GM12872 (cell line): Measurements from ENCODE around the gene BRWD1.

Source experiments
- TF ChIP-seq, protein P1 (sequence below): IDR thresholded peaks from 3 replicates; pipeline ENCODE4 v1.5.1; 2011; ENCODE audit warnings: low read depth, mild to moderate bottlenecking, low read length, moderate library complexity; ENCODE audit not compliant: insufficient read depth

The BRWD1 gene

DNA sequence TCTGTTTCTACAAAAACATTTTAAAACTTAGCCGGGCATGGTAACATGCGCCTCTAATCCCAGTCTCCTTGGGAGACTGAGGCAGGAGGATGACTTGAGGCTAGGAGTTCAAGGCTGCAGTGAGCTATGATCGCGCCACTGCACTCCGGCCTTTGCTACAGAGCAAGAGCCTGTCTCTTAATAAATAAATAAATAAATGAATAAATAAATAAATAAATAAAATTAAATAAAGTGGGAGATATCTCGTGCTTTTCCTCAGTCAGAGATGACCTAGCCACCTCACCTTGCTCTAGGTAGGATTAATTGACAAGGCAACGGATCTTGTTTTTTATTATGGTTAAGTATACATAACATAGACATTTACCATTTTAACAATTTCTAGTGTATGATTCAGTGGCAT is 14.3 kb upstream of the BRWD1 start:
- TF ChIP-seq, protein P1, sequence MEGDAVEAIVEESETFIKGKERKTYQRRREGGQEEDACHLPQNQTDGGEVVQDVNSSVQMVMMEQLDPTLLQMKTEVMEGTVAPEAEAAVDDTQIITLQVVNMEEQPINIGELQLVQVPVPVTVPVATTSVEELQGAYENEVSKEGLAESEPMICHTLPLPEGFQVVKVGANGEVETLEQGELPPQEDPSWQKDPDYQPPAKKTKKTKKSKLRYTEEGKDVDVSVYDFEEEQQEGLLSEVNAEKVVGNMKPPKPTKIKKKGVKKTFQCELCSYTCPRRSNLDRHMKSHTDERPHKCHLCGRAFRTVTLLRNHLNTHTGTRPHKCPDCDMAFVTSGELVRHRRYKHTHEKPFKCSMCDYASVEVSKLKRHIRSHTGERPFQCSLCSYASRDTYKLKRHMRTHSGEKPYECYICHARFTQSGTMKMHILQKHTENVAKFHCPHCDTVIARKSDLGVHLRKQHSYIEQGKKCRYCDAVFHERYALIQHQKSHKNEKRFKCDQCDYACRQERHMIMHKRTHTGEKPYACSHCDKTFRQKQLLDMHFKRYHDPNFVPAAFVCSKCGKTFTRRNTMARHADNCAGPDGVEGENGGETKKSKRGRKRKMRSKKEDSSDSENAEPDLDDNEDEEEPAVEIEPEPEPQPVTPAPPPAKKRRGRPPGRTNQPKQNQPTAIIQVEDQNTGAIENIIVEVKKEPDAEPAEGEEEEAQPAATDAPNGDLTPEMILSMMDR: no peak

DNA sequence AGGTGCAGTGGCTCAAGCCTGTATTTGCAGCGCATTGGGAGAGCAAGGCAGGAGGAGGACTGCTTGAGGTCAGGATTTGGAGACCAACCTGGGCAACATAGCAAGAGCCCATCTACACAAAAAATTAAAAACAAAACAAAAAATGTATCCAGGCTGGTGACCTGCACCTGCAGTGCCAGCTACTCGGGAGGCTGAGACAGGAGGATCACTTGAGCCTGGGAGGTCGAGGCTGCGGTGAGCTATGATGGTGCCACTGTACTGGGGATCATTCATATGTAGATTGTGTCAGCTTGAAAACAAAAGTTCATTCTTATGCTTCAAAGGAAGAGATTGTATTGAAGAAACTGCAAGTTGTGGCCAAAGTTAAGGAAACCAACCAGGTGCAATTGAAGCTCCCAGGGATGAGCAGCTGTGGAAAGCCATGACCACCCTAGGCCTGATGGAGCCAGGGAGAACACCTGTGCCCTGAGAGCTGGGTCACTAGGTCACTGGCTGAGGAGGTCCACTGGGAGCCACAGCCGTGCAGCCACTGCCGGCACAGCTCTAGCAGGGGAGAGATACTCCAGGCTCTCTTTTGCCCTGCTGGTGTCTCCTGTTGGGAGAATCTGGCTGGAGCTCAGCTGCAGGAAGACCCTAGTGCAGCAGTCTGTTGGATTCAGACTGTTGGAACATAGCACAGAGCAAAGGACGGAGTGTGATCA is 13.3 kb upstream of the BRWD1 start:
- TF ChIP-seq, protein P1: no peak

DNA sequence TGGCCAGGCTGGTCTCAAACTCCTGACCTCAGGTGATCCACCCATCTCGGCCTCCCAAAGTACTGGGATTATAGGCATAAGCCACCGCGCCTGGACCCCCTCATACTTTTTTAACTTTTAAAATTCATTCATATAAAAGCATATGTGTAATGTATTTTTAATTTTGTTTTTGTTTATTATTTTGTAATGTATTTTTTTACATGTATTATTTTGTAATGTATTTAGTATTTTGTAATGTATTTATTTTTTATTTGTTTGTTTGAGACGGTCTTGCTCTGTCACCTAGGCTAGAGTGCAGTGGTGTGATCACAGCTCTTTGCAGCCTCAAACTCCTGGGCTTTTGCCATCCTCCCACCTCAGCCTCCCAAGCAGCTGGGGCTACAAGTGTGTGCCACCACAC is 12.0 kb upstream of the BRWD1 start:
- TF ChIP-seq, protein P1: no peak

DNA sequence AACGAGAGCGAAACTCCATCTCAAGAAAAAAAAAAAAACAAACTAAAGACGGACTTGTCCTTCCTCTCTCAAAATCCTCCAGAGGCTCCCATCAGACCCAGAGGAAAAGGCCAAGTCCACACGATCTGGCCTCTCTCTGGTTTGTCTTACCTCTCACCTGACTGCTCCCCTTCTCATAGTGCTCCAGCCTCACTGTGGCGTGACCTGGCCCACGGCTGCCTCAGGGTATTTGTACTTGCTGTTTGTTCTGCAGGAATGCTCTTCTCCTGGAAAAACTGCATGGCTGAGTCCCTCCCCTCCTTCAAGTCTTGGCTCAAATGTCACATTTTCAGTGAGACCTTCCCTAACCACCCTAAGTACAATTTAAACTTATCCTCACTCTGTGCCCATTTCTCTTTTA is 8.0 kb upstream of the BRWD1 start:
- TF ChIP-seq, protein P1: no peak

DNA sequence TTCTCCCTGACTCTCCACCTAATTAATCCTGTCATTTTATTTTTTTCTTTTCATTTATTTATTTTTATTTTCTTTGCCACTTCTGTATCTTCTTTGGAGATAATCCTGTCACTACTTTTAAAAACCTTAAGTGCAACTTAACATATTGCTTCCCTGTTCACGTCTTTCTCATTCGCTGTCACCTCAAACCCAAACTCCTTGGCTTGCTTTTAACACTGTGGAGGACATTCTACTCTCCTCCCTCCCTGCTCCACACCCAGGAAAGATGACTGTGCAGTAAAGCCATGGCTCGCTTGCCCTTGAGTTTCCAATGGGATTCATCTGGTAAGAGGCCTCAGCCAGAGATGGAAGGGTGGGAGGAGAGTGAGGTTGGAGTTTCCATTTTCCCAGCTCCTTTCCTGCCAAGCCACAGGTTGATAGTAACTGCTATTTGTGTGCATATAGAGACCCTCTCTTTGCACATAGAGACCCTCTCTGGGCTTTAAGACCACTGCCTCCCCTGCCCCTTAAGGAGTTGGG is 6.4 kb upstream of the BRWD1 start:
- TF ChIP-seq, protein P1: no peak

DNA sequence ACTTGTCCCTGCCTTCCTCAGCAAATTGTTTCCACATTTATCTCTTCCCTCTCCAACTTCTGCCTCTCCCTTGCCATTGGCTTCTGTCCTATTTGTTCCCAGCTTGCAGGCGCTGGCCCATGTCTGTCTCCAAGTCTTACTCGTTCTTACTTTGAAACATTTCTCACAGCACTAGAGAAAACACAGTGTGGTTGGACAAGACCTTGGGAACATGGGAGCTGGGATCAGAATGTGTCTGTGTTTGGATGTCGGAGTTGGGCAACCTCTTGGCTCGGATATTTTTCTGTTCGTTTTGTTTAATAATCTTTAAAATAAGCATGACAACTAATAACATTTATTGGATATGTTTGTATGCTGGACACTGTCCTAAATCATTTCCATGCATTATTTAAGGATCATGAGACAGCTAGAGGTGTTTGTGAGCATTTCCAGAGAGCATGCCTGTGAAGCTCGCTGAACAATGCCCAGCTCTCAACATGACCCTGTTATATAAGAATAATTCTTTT is 5.9 kb upstream of the BRWD1 start:
- TF ChIP-seq, protein P1: no peak

DNA sequence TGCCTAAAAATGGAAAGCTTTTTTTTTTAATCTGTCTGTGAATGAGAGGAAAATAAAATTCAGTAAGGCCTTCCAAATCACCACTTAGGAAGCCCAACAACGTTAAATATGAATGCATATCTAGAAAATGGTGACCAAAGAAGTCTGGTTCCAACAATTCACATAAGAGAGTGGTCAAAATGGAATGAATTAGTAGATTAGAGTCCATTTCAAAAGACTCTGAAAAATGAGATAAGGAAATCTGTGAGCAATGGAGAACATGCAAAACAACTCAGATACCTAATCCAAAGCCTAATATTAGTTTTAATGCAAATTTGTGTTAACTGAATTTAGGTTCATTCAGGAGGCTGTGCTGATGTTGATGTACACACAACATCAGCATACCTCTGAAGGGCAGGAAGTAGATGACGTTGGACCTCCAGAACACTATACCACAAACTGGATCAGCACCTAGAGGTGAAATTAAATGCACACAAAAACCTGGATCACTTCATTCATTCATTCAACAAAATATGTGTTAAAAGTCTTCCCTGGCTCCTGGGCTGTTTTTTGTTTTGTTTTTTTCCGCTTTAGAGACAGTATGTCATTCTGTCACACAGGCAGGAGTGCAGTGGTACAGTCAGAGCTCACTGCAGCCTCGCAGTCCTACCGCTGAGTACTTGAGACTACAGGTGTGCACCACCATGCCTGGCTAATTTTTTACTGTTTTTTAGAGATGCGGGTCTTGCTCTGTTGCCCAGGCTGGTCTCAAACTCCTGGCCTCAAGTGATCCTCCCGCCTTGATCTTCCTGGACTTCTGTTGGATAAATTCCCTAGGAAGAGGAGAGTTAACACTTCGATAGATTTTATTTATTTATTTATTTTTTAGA is 4.9 kb upstream of the BRWD1 start:
- TF ChIP-seq, protein P1: no peak
